Heart left ventricle (tissue), 13 donors: ENCODE data around the gene PARD3B.

ENCODE experiments used
- CTCF ChIP-seq, 12 donors: fragments of 200-600 bp; sonication (generic) in 4 of 12; IDR thresholded peaks; one replicate each; pipeline versions ENCODE4 v1.5.0 to v1.8.0; 2018 to 2022; ENCODE audit warnings: antibody characterized with exemption in 12 of 12, mild to moderate bottlenecking in 5 of 12
- POLR2A ChIP-seq, 2 donors: fragments of 450-650 bp; IDR thresholded peaks; one replicate each; pipeline ENCODE4 v1.6.1; 2017; ENCODE audit warnings: antibody characterized with exemption in 2 of 2, mild to moderate bottlenecking in 2 of 2, moderate library complexity in 2 of 2
- donor health status: ischemic (EF 13 %, LVEDD 7.1; RV severe dilation, severe dysfunction).
- donor health status: DM: no; HTN: yes; CAD: no.
- donor health status: DM: no; HTN: no; CAD: no.
- donor health status: ischemic (EF 25% LVEDD 6.9; RV normal size, moderate dysfunction).
- donor health status: ischemic (EF 25% LVEDD 5.7; RV mildly dilated, moderate dysfunction).
- donor health status: ischemic (EF 35%, LVEDD 5.7; RV mildly dilated, moderate dysfunction).
- donor health status: nonischemic (EF 11% LVEDD 7.7; RV severe dilation, severe dysfunction).
- donor health status: DM: yes; HTN: yes; CAD: no.
- donor health status: PGD.
- donor health status: ischemic (EF 29% LVEDD 5.4; RV normal size, mild dysfunction).
- donor health status: nonischemic (EF 23%, LVEDD 6.1; RV moderate dilation, normal function).

GRCh38 chr2:204825681-204826080 is 280.4 kb downstream of the PARD3B start:
- no peak for TF ChIP-seq POLR2A (IDR thresholded peaks at IDR 0.05)
- TF ChIP-seq CTCF (IDR thresholded peaks at IDR 0.05), result no peak
